VCaP (cell line): ENCODE data around the gene GPX1.
A peak's percentile ranks its signal among the peaks of the same experiment; 100 is the strongest.

Source experiments
- H3K27ac ChIP-seq: fragments of 450-650 bp; 2 replicates; pipeline ENCODE4 v1.5.1; 2017
- CTCF ChIP-seq: fragments of 450-650 bp; conservative IDR thresholded peaks from 2 replicates; pipeline ENCODE4 v1.5.1; 2017; ENCODE audit warnings: mild to moderate bottlenecking, moderate library complexity

GPX1 gene

GRCh38 chr3:49377483-49377882 lies 19.3 kb upstream of the GPX1 start:
- no peak overlapping the region for H3K27ac ChIP-seq
- TF ChIP-seq CTCF: no peak

- TF ChIP-seq CTCF: no peak
- H3K27ac ChIP-seq: no peak overlapping the region
Measured at GRCh38 chr3:49371946-49372345, 13.8 kb upstream of the GPX1 start.

GRCh38 chr3:49370585-49371290 lies 12.6 kb upstream of the GPX1 start:
- H3K27ac ChIP-seq: no peak overlapping the region
- TF ChIP-seq CTCF: no peak

GRCh38 chr3:49362561-49362960 lies 4.4 kb upstream of the GPX1 start:
- no peak overlapping the region for H3K27ac ChIP-seq
- TF ChIP-seq CTCF: no peak

- no peak for TF ChIP-seq CTCF
- peak overlapping the region; percentile 97 for H3K27ac ChIP-seq
Measured at GRCh38 chr3:49359623-49360022, 1.5 kb upstream of the GPX1 start.

- TF ChIP-seq CTCF: no peak
- peak overlapping the region; percentile 97 for H3K27ac ChIP-seq
Measured at GRCh38 chr3:49358884-49359225, 702 bp upstream of the GPX1 start.

GRCh38 chr3:49357443-49358216 lies 523 bp downstream of the GPX1 start:
- peak overlapping the region; percentile 97 for H3K27ac ChIP-seq

GRCh38 chr3:49357095-49357442 lies 1.1 kb downstream of the GPX1 start:
- peak overlapping the region; percentile 97 for H3K27ac ChIP-seq
